Testis (tissue), 3 donors: ENCODE measurements around the gene CX3CR1. TPM values are rescaled to one million over a fixed set of nuclear protein-coding genes. Genes with fewer than 3 reads are reported as not detected.

ENCODE experiments used
- DNase-seq: peaks from one replicate; pipeline ENCODE4 v3.0.0-alpha.2; 2019
- H3K27ac ChIP-seq, 2 donors: fragments of 200-600 bp; sonication (generic); one replicate each; pipeline ENCODE4 v1.5.1; 2019
- H3K27me3 ChIP-seq: fragments of 200-600 bp; sonication (generic); one replicate; pipeline ENCODE4 v1.5.1; 2019
- H3K36me3 ChIP-seq: fragments of 200-600 bp; sonication (generic); one replicate; pipeline ENCODE4 v1.5.1; 2017; ENCODE audit warnings: low read depth; ENCODE audit errors: missing control alignments
- H3K4me1 ChIP-seq: fragments of 200-600 bp; sonication (generic); one replicate; pipeline ENCODE4 v1.5.1; 2019
- H3K4me3 ChIP-seq, 2 donors: fragments of 200-600 bp; sonication (generic); one replicate each; pipeline ENCODE4 v1.5.1; 2017 to 2019
- H3K9me3 ChIP-seq: fragments of 200-600 bp; sonication (generic); one replicate; pipeline ENCODE4 v1.5.1; 2017
- POLR2A ChIP-seq: fragments of 450-650 bp; IDR thresholded peaks from one replicate; pipeline ENCODE4 v1.6.1; 2017; ENCODE audit warnings: antibody characterized with exemption, mild to moderate bottlenecking, moderate library complexity
- WGBS, 2 donors: methylation state at CpG; one replicate each; pipeline ENCODE4 v1.1.5; 2018; 5-methylcytosine and 5-hydroxymethylcytosine counted together
- intact Hi-C: fragments of 100-400 bp; cut with DNase I; formaldehyde crosslinking; loops from one replicate; pipeline ENCODE4 v1.15.1; 2023; ENCODE audit warnings: low total_unique reads
- polyA plus RNA-seq: library from polyadenylated mRNA; stranded (reverse); fragments of 350-450 nt; fragmentation: Illumina TruSeq; extraction: RNeasy Lipid Tissue Mini Kit (QIAGEN cat#74804); gene quantifications from one replicate; pipeline ENCODE4 v1.2.3, GENCODE V29; 2014; ENCODE audit warnings: low read depth, low replicate concordance; ENCODE audit not compliant: insufficient read depth
- total RNA-seq, 2 donors: library from RNA; depleted of rRNA; stranded (reverse); fragments of >200 nt; gene quantifications; one replicate each; pipeline ENCODE4 v1.2.3, GENCODE V29; 2016
- TF ChIP-seq, protein P1 (sequence below), 3 experiments: fragments of 450-650 bp in 2 of 3; fragments of 200-600 bp in 1 of 3; sonication (generic) in 1 of 3; IDR thresholded peaks; one replicate each; pipeline ENCODE4 v1.5.1; 2016 to 2019; ENCODE audit warnings: antibody characterized with exemption in 3 of 3, mild to moderate bottlenecking in 2 of 3, moderate library complexity in 1 of 3

The CX3CR1 gene
- total and polyA plus RNA-seq, 3 donors from 2014 or later = 1.4 to 3.5 (median 2.0) TPM

DNA sequence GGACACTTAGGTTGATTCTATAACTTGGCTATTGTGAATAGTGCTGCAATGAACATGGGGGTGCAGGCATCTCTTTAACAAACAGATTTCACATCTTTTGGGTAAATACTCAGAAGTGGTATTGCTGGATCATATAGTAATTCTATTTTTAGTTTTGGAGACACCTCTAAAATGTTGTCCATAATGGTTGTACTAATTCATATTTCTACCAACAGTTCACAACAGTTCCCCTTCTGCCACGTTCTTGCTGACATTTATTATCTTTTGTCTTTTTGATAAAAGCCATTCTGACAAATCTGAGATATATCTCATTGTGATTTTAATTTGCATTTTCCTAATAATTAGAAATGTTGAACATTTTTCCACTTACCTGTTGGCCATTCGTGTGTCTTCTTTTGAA, 19.5 kb downstream of the CX3CR1 start:
- 68 to 79% methylated on average over 2 of the region's 2 CpGs for WGBS, 2 donors
- no peaks in the 10 kb centered on the region for H3K27me3 ChIP-seq
- TF ChIP-seq POLR2A = no peak
- TF ChIP-seq, protein P1, sequence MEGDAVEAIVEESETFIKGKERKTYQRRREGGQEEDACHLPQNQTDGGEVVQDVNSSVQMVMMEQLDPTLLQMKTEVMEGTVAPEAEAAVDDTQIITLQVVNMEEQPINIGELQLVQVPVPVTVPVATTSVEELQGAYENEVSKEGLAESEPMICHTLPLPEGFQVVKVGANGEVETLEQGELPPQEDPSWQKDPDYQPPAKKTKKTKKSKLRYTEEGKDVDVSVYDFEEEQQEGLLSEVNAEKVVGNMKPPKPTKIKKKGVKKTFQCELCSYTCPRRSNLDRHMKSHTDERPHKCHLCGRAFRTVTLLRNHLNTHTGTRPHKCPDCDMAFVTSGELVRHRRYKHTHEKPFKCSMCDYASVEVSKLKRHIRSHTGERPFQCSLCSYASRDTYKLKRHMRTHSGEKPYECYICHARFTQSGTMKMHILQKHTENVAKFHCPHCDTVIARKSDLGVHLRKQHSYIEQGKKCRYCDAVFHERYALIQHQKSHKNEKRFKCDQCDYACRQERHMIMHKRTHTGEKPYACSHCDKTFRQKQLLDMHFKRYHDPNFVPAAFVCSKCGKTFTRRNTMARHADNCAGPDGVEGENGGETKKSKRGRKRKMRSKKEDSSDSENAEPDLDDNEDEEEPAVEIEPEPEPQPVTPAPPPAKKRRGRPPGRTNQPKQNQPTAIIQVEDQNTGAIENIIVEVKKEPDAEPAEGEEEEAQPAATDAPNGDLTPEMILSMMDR (IDR thresholded peaks at IDR 0.05) = no peak
- H3K36me3 ChIP-seq = no peaks in the 10 kb centered on the region
- H3K9me3 ChIP-seq = no peaks in the 10 kb centered on the region
- no peaks in the 10 kb centered on the region for H3K4me1 ChIP-seq
- no peak overlapping the region for H3K4me3 ChIP-seq
- no peak overlapping the region for H3K27ac ChIP-seq
- intact Hi-C loops = no loop called here
- no peak for DNase-seq

DNA sequence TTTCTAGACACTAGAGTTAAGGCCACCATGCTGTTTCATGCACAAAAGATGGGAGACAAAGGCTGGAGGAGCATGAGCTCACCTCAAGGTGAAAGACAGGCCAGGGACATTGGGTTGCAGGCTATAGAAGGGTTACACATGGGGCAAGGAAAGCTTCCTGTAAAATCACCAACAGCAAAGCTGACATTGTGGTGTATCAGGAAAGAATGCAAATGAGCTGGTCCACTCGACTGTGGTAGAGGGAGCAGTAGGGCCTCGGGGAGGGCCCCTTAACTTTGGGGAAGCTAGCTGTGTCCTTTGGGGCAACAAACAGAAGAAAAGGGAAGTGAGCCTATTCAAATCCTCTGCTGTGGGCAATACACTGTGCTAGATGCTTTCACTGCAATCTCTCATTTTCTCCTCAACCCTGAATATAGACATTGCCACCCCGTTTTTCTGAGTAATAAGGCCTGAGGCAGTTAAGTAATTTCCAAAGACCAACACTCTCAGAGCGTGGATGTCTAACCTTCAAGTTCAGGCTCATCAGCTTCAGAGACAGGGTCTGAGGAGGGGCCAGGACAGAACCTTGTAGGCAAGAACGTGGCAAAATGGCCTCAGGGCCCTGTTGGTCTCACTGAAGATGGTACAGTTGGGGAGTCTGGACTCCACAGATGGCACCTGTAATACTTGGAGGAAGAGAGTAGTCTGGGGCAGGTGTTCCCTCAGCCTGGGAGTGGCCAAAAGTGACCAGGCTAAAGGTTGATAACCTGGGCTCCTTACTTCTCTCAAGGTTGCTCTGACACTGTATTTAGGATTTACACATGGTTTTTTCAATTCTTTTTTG, 24.1 kb downstream of the CX3CR1 start:
- no peaks in the 10 kb centered on the region for H3K4me1 ChIP-seq
- no peak for TF ChIP-seq POLR2A
- TF ChIP-seq, protein P1 (IDR thresholded peaks at IDR 0.05) = no peak
- DNase-seq = no peak
- no peaks in the 10 kb centered on the region for H3K27me3 ChIP-seq
- intact Hi-C loops = no loop called here
- 80 to 83% methylated on average over 5 of the region's 5 CpGs for WGBS, 2 donors
- H3K9me3 ChIP-seq = no peaks in the 10 kb centered on the region
- H3K4me3 ChIP-seq = no peak overlapping the region
- H3K27ac ChIP-seq = no peak overlapping the region
- H3K36me3 ChIP-seq = no peaks in the 10 kb centered on the region

DNA sequence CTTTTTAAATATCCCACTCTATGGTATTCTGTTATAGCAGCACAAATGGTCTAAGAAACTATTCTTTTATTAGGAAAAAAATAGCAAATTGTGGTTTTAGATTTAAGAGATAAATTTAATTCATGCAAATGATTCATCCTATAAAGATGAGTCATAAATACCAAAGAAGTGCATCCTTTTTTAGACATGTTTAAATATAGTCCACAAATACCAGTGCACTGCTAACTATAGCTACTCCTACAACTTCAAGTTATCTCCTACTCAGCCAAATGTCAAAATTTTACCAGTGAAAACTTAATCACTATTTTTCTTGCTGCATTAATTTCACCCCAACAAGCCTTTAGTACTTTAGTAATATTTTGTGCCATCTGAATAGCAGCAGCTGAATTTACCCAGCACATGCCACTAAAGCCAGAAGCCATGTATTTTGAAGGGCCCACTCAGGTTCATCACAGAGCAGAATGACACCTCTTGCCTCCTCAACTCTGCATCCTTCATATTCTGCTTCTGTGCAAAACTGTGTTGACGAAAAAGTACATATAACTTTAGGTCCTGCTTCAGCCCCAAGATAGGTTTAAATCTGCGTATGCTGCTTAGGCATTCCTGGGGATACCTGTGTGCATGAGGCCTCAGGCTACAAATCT, 24.9 kb downstream of the CX3CR1 start:
- TF ChIP-seq, protein P1 (IDR thresholded peaks at IDR 0.05) = no peak
- TF ChIP-seq POLR2A = no peak
- H3K36me3 ChIP-seq = no peaks in the 10 kb centered on the region
- 50% methylated on average over 2 of the region's 2 CpGs for WGBS, 2 donors
- H3K9me3 ChIP-seq = no peaks in the 10 kb centered on the region
- no peak for DNase-seq
- H3K27ac ChIP-seq = no peak overlapping the region
- H3K4me1 ChIP-seq = no peaks in the 10 kb centered on the region
- H3K27me3 ChIP-seq = no peaks in the 10 kb centered on the region
- intact Hi-C loops = no loop called here
- no peak overlapping the region for H3K4me3 ChIP-seq

DNA sequence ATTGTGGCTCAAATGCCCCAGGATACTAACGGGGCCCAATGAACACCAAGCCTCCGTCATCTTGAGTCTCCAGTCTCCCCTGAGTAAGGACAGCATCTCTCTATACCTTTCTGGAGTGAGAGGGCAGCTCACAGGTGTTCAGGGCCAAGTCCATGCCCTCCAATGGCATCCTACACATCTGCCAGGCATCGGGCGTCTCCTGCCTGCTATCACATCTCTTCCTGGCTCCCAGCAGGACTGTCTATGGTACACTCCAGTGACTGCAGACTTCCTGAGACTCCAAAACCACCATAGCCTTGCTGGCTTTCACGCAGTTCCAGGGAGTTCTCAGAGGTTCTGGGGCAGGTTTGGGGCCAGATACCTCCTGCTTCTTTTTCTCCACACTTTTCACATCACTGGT, 28.3 kb downstream of the CX3CR1 start:
- Histone ChIP-seq H3K27me3 (no peaks in the 10 kb centered on the region), H3K9me3 (no peaks in the 10 kb centered on the region), H3K4me1 (no peaks in the 10 kb centered on the region), H3K27ac (no peak overlapping the region), H3K4me3 (no peak overlapping the region), H3K36me3 (no peaks in the 10 kb centered on the region)
- DNase-seq = no peak
- WGBS, 2 donors = 84 to 95% methylated on average over 3 to 5 of the region's 5 CpGs
- intact Hi-C loops = no loop called here
- TF ChIP-seq, protein P1 (IDR thresholded peaks at IDR 0.05) = no peak
